Right cardiac atrium (tissue), 5 donors: ENCODE measurements around the gene KCTD13. TPM values are rescaled to one million over a fixed set of nuclear protein-coding genes. Genes with fewer than 3 reads are reported as not detected.
A peak's percentile ranks its signal among the peaks of the same experiment; 100 is the strongest.
"Not testable (repeated sequence)": the region's sequence is repeated elsewhere in the genome, so short reads cannot be mapped to it uniquely, and the experiment has no call there.

Experiments used
- ATAC-seq, 2 donors: fragments of 200-7000 bp; cut with Tn5 transposase; one replicate each; pipeline versions ENCODE4 v1.8.0 to v1.9.1; 2020; ENCODE audit warnings: moderate library complexity in 2 of 2, mild to moderate bottlenecking in 1 of 2
- DNase-seq, 3 donors: peaks; one replicate each; pipeline ENCODE4 v3.0.0-alpha.2; 2020
- H3K27ac ChIP-seq: one replicate; pipeline ENCODE4 v1.5.1; 2013; ENCODE audit warnings: mild to moderate bottlenecking, low read length, control low read depth, moderate library complexity
- H3K27me3 ChIP-seq: one replicate; pipeline ENCODE4 v1.6.1; 2013; ENCODE audit not compliant: control insufficient read depth, insufficient read depth
- H3K4me1 ChIP-seq: one replicate; pipeline ENCODE4 v1.6.1; 2013; ENCODE audit warnings: low read length; ENCODE audit not compliant: control insufficient read depth, insufficient read depth
- H3K4me3 ChIP-seq: one replicate; pipeline ENCODE4 v1.5.1; 2013; ENCODE audit warnings: low read length, control low read depth
- H3K9me3 ChIP-seq: one replicate; pipeline ENCODE4 v1.6.1; 2013; ENCODE audit warnings: low read length; ENCODE audit not compliant: control insufficient read depth
- WGBS: extraction: QIAGEN DNeasy Blood & Tissue Kit; methylation state at CpG from one replicate; pipeline ENCODE4 v1.1.7; 2013; 5-methylcytosine and 5-hydroxymethylcytosine counted together
- intact Hi-C, 4 donors: fragments of 100-400 bp; cut with DNase I; formaldehyde crosslinking; loops; one replicate each; pipeline versions ENCODE4 v1.11.0 to v1.14.0; 2022 to 2023
- polyA plus RNA-seq: library from polyadenylated mRNA; stranded (reverse); fragments of 200-250 nt; gene quantifications from one replicate; pipeline ENCODE4 v1.2.3, GENCODE V29; 2013
- total RNA-seq, 4 donors: library from RNA; stranded (reverse); fragmentation: NEBNext Ultra II Directional; extraction: Animal tissue kit (Norgen Biotek cat#: 25700); gene quantifications; one replicate each; pipeline ENCODE4 v1.2.1, GENCODE V29; 2021
- donor health status: healthy with polysubstance abuse.
- donor health status: DM: no; HTN: yes; CAD: no.
- donor health status: DM: no; HTN: no; CAD: no.
- donor health status: DM: no; HTN: yes; CAD: no; lungs with severe emphysema.
- donor health status: DM: yes; HTN: yes; CAD: no.

KCTD13 gene
- total and polyA plus RNA-seq, 5 donors = 7.1 to 12.8 (median 8.2) TPM

DNA sequence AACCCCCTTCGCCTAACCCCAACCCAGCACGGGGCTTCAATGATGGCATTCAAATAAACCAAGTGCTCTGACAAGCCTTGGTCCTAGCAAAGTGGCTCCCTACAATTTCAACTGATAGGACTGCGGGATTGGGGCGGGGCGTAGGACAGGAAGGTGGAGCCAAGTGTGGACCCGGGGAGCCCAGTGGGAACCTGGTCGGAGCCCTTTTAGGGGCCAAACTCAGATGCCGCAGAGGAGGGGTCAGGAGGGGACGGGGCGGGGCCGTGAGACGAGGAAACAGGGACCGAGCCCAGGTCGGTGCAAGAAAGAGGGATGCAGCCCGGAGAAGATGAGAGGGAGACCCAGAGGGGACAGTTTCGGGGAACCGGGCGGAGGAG lies 49.8 kb downstream of the KCTD13 start:
- Histone ChIP-seq H3K9me3 (no peaks in the 10 kb centered on the region), H3K27ac (no peak overlapping the region), H3K4me1 (no peaks in the 10 kb centered on the region), H3K4me3 (no peak overlapping the region), H3K27me3 (no peaks in the 10 kb centered on the region)
- 18% methylated on average over 18 of the region's 18 CpGs for WGBS
- intact Hi-C loops = no loop called here
- ATAC-seq = peak in 1 of 2 donors; percentile 12
- DNase-seq = no peak

DNA sequence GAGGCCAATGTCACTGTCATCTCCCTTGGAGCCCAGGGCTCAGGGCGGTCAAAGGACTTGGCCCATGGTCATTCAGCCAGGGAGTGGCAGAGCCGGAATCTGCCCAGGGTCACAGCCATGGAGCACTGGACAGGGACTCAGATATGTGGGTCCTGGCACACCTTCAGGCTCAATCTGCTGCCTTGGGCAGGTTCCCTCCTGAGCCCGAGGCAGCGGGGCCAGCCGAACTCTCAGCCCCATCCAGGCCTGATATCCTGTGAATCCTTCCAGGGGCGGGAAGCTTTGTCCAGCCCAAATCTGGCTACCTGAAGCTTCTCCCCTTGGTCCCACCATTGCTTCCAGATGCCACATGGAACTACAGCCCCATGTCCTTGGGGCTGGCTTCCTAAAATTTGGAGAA lies 50.8 kb downstream of the KCTD13 start:
- Histone ChIP-seq H3K27ac (no peak overlapping the region), H3K4me3 (no peak overlapping the region), H3K9me3 (no peaks in the 10 kb centered on the region), H3K4me1 (no peaks in the 10 kb centered on the region), H3K27me3 (no peaks in the 10 kb centered on the region)
- WGBS = 92% methylated on average over 6 of the region's 6 CpGs
- no peak for ATAC-seq
- intact Hi-C loops = no loop called here
- DNase-seq = no peak

DNA sequence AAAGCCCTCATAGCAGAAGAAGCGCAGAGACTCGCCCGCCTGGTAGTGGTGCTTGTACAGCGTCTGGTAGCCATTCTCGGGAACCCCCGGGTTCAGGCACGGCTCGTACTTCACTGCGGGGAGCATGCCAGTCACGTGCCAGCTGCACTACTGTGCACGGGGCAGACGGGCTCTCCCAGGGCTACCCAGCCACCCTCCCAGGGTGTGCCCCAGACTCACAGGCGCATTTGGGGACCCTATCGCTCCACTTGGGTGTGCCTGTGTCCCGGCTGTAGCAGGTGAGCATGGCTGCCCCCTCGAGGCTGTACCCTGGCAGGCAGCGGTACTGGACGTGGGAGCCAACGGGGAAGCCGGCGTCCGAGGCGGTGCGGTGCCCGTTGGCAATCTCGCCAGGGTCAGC lies 52.7 kb downstream of the KCTD13 start:
- Histone ChIP-seq H3K4me1 (no peaks in the 10 kb centered on the region), H3K9me3 (no peaks in the 10 kb centered on the region), H3K4me3 (no peak overlapping the region), H3K27me3 (no peaks in the 10 kb centered on the region), H3K27ac (no peak overlapping the region)
- WGBS = 90% methylated on average over 26 of the region's 26 CpGs
- DNase-seq (no peak), ATAC-seq (no peak)
- intact Hi-C loops = no loop called here

DNA sequence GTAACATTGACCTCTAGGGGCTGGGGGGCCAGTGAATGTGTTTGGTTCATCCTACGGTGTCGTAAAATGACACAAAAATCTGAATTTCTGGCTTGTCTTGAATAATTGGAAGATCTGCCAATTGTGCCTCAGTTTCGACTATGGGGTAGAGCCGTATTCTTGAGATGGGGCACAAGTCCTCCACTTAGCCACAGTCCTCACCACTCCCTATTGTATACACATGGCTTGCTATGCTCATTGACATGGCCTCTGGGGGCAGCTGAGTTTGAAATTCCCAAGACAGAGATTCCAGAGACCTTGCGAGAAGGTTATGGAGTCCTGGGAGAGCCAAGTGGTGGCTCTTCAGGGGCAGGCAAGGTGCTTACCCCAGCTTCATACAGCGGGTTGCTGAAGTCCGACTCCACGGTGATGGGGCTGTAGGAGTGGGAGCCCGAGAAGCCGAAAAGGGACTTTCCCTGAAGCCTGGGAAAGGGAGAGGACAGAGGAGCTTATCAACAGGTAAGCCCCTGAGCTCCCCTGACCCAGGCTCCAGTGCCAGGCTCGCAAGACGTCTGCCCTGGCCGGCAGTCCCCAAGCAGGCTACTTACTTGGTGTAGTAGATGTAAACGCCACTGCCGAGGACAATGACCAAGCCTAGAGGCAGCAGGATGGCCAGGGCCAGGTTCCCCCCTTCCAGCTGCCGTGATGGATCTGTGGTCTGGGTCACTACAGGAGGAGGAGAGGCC lies 54.0 kb downstream of the KCTD13 start:
- 91% methylated on average over 16 of the region's 16 CpGs for WGBS
- intact Hi-C loops = no loop called here
- no peak for DNase-seq

DNA sequence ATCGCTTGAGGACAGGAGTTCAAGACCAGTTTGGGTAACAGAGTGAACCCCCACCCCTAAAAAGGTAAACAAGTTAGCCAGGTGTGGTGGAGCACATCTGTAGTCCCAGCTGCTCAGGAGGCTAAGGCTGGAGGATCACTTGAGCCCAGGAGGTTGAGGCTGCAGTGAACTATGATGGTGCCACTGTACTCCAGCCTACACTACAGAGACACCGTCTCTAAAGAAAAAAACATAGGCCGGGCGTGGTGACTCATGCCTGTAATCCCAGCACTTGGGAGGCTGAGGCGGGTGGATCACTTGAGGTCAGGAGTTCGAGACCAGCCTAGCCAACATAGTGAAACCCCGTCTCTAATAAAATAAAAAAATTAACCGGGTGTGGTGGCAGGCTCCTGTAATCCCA lies 57.0 kb downstream of the KCTD13 start:
- WGBS = 93% methylated on average over 8 of the region's 8 CpGs
- H3K27ac ChIP-seq, H3K27me3 ChIP-seq, H3K9me3 ChIP-seq, H3K4me3 ChIP-seq, H3K4me1 ChIP-seq, ATAC-seq, DNase-seq: not testable (repeated sequence)
- intact Hi-C loops = loop anchor here in 1 of 4 donors (10.0 kb wide), 1 partner anchor 126 kb away; the partner anchor contains the start of genes HIRIP3 and INO80E

More for the DNA sequence above, 54.0 kb downstream of the KCTD13 start:
- no peak overlapping the region for H3K4me3 ChIP-seq
- ATAC-seq = no peak
- H3K9me3 ChIP-seq = no peaks in the 10 kb centered on the region
- H3K4me1 ChIP-seq = no peaks in the 10 kb centered on the region
- no peaks in the 10 kb centered on the region for H3K27me3 ChIP-seq
- no peak overlapping the region for H3K27ac ChIP-seq

DNA sequence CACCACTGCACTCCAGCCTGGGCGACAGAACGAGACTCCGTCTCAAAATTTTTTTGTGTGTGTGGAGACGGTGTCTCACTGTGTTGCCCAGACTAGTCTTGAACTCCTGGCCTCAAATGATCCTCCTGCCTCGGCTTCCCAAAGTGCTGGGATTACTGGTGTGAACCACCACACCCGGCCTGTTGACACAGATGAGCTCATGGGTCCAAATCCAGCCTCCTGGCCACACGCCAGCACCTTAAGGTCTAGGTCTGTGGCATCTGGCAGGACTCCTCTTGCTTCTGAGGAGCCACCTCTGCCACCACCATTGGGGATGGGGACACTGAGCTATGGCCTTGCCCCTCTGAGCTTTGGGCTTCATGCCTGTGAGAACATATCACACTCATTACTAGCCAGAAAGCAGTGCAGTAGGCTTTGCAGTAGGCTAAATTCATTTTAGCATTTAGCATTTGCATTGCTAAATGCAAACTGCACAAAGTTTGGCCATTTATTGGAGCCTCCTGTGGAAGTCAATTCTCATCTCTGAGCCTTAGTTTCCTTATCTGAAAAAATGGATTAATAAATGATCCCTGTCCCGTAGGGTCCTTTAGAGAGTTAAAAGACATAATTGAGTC lies 57.5 kb downstream of the KCTD13 start:
- Histone ChIP-seq H3K27me3 (no peaks in the 10 kb centered on the region), H3K4me3 (no peak overlapping the region), H3K27ac (no peak overlapping the region), H3K4me1 (peaks cover 2% of the 10 kb centered on the region), H3K9me3 (no peaks in the 10 kb centered on the region)
- WGBS = 78% methylated on average over 8 of the region's 8 CpGs
- DNase-seq (no peak), ATAC-seq (no peak)
- intact Hi-C loops = loop anchor here in 1 of 4 donors (10.0 kb wide), 1 partner anchor 126 kb away; the partner anchor contains the start of genes HIRIP3 and INO80E

DNA sequence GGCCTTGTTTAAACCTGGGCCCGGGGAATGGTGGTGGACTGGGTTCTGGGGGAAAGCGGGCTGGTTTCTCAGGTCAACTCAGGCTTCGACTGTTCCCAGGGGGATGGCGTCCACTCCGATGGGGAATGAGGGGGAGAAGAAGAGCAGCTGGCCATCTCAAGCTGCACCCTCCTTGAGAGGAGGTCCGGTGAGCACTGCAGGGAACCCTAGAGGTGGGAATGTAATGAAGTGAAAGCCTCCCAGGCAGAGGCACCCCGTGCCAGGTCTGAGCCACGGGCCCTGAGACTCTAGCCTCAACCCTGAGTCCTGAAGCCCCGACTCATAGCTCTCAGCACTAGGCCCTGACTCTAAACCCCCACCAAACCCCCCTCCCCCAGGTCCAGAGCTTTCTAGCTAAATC lies 61.8 kb downstream of the KCTD13 start:
- no peak for ATAC-seq
- Histone ChIP-seq H3K27ac (no peak overlapping the region), H3K27me3 (no peaks in the 10 kb centered on the region), H3K4me1 (peaks cover 7% of the 10 kb centered on the region), H3K4me3 (no peak overlapping the region), H3K9me3 (no peaks in the 10 kb centered on the region)
- intact Hi-C loops = loop anchor here in 1 of 4 donors (10.0 kb wide), 1 partner anchor 131 kb away; the partner anchor contains the start of genes HIRIP3 and INO80E
- no peak for DNase-seq
- 73% methylated on average over 9 of the region's 9 CpGs for WGBS

DNA sequence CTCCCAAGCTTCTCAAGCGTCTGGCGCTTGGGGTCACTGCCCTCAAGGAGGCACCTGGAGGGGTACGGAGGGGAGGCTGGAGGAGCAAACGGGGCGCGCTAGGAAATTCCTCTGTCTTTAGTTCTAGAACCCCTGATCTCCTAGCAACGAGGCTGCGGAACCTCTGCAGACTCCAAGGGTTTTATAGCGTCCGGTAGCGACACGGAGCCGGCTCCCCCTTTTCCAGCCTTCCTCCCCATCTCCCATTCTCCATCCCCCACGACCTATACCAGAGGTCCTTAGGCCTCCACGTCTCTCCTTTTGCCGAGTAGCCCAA lies 62.4 kb downstream of the KCTD13 start:
- no peaks in the 10 kb centered on the region for H3K27me3 ChIP-seq
- DNase-seq = no peak
- peak overlapping the region; percentile 57 for H3K27ac ChIP-seq
- ATAC-seq = no peak
- H3K9me3 ChIP-seq = no peaks in the 10 kb centered on the region
- peak overlapping the region; percentile 4 for H3K4me3 ChIP-seq
- whole genome bisulfite sequencing = 29% methylated on average over 16 of the region's 16 CpGs
- peaks cover 7% of the 10 kb centered on the region for H3K4me1 ChIP-seq
- intact Hi-C loops = loop anchor here in 1 of 4 donors (10.0 kb wide), 1 partner anchor 131 kb away; the partner anchor contains the start of genes HIRIP3 and INO80E

DNA sequence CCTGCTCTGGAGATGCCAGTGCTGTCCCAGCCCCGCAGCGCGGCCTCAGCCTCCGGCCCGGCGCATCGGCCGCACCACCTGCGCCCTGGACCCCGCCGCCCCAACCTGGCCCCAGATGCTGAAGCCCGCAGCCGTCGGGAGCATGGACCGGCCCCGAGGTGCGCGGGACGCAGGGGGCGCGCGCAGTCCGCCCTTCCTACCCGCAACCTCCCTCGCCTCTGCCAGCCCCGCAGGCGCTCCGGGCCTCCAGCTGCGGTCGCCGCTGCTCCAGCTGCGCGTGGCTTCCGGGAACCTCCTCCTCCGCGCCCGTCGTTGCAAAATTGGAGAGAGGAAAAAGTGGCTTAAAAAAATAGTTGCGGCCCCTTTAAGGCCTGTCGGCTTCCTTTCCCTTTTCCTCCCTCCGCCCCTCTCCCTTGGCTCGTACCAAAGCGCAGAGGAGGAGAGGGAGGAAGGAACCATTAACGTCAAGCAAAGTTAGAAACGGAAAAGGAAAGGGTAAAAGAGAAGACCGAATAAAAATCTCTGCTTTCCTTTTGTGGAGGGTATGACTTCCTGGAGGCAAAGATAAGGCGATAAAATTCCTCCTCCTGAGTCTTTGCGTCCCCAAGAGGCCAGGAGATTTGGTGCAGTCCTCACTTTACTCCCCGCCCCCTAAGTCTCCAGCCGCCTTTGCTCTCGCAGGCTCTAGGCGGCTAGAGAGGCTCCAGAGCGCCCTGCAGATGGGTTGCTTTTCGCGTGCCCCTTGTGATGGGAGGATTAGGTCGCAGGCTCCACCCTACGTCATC lies 63.0 kb downstream of the KCTD13 start, which contains the start of gene CDIPT:
Gene CDIPT, minus strand, starts transcription at position 343 of the 785 bp plus-strand sequence. CDS start 369 bp downstream, outside the sequence.
- intact Hi-C loops = loop anchor here in 1 of 4 donors (10.0 kb wide), 1 partner anchor 132 kb away; the partner anchor contains the start of genes HIRIP3 and INO80E
- WGBS = under 1% methylated on average over 56 of the region's 57 CpGs
- Histone ChIP-seq H3K27me3 (no peaks in the 10 kb centered on the region), H3K4me1 (peaks cover 7% of the 10 kb centered on the region), H3K27ac (peak within 1 kb of the TSS; percentile 89), H3K4me3 (peak within 1 kb of the TSS; percentile 90), H3K9me3 (no peaks in the 10 kb centered on the region)
- ATAC-seq (peak; percentile 97 to 98), DNase-seq (peak; percentile 95 to 98 (median 96))

DNA sequence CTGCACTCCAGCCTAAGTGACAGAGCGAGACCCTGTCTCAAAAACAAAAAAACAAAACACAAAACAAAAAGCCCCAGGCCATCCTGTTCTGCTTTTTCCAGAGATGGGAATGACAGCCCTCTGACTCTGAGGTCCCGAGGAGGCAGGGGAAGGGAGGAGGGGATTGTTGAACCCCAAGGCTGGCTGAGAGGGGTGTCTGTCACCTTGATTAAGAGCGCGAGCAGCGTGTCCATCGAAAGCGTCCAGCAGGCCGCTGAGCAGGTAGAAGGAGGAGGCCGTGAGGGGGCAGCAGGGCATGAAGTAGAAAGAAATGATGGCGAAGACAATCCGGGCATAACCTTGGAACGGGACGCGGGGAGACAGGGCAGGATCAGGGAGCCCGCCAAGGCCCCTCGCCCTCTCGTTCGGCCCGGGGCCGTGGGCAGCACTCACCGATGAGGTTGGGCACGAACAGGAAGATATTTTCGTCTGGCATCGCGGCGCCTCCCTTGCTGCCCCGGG lies 63.6 kb downstream of the KCTD13 start:
- ATAC-seq = peak in 1 of 2 donors; percentile 0

More for the DNA sequence above, 63.6 kb downstream of the KCTD13 start:
- Histone ChIP-seq H3K4me1 (peaks cover 7% of the 10 kb centered on the region), H3K27me3 (no peaks in the 10 kb centered on the region), H3K9me3 (no peaks in the 10 kb centered on the region), H3K4me3 (peak overlapping the region; percentile 90), H3K27ac (peak overlapping the region; percentile 89)
- DNase-seq = peak in 2 of 3 donors; percentile 62 to 64
- intact Hi-C loops = loop anchor here in 1 of 4 donors (10.0 kb wide), 1 partner anchor 132 kb away; the partner anchor contains the start of genes HIRIP3 and INO80E
- 1% methylated on average over 27 of the region's 27 CpGs for WGBS
